Effector memory CD8-positive, alpha-beta T cell (primary cell): ENCODE results near the gene WHRN.

Source experiments
- ATAC-seq: fragments of 150-1000 bp; cut with Tn5 transposase; replicated peaks from 2 replicates; pipeline ENCODE4 v1.10.0; 2021; ENCODE audit warnings: mild to moderate bottlenecking, moderate library complexity
- DNase-seq, 3 experiments: peaks; one replicate each; pipeline ENCODE4 v3.0.0; 2021
- H3K27ac Mint-ChIP-seq, 2 donors: one replicate each; pipeline ENCODE4 v1.8.0; 2022; ENCODE audit warnings: mild to moderate bottlenecking in 2 of 2, mixed read lengths in 2 of 2, moderate library complexity in 2 of 2
- H3K27me3 Mint-ChIP-seq, 2 donors: one replicate each; pipeline ENCODE4 v1.8.0; 2022; ENCODE audit warnings: mixed read lengths in 2 of 2
- H3K36me3 Mint-ChIP-seq: one replicate; pipeline ENCODE4 v1.8.0; 2022; ENCODE audit warnings: mild to moderate bottlenecking, moderate library complexity, mixed read lengths; ENCODE audit not compliant: insufficient read depth
- H3K4me1 Mint-ChIP-seq, 2 donors: one replicate each; pipeline ENCODE4 v1.8.0; 2022; ENCODE audit warnings: low read depth in 2 of 2, mixed read lengths in 2 of 2
- H3K4me3 Mint-ChIP-seq, 2 donors: one replicate each; pipeline ENCODE4 v1.8.0; 2022; ENCODE audit warnings: mild to moderate bottlenecking in 2 of 2, mixed read lengths in 2 of 2, moderate library complexity in 2 of 2
- H3K9me3 Mint-ChIP-seq, 2 donors: one replicate each; pipeline ENCODE4 v1.8.0; 2022; ENCODE audit warnings: mixed read lengths in 2 of 2

Gene WHRN

GRCh38 chr9:114470121-114470520, 35.2 kb downstream of the WHRN start:
- Mint-ChIP-seq H3K4me1 (peaks cover 6 to 10% of the 10 kb centered on the region in 2 donors), H3K9me3 (peaks cover 0 to 1% of the 10 kb centered on the region in 2 donors)

GRCh38 chr9:114469091-114469853, 36.0 kb downstream of the WHRN start:
- no peak for DNase-seq

More at GRCh38 chr9:114470121-114470520, 35.2 kb downstream of the WHRN start:
- no peak for ATAC-seq
- Mint-ChIP-seq H3K27ac (peak overlapping the region in 1 of 2 donors; percentile 63), H3K4me3 (no peak overlapping the region), H3K27me3 (no peaks in the 10 kb centered on the region), H3K36me3 (peaks cover 47% of the 10 kb centered on the region)
- no peak for DNase-seq

GRCh38 chr9:114467910-114468309, 37.4 kb downstream of the WHRN start:
- Mint-ChIP-seq H3K4me3 (no peak overlapping the region), H3K36me3 (peaks cover 39% of the 10 kb centered on the region), H3K27ac (peak overlapping the region in 1 of 2 donors; percentile 68), H3K9me3 (peaks cover 0 to 1% of the 10 kb centered on the region in 2 donors), H3K4me1 (peaks cover 5% of the 10 kb centered on the region in 2 donors), H3K27me3 (no peaks in the 10 kb centered on the region)
- DNase-seq, result no peak
- no peak for ATAC-seq

More at GRCh38 chr9:114469091-114469853, 36.0 kb downstream of the WHRN start:
- H3K9me3 Mint-ChIP-seq, result peaks cover 0 to 1% of the 10 kb centered on the region in 2 donors
- no peak overlapping the region for H3K4me3 Mint-ChIP-seq
- H3K36me3 Mint-ChIP-seq, result peaks cover 39% of the 10 kb centered on the region
- H3K27ac Mint-ChIP-seq, result peak overlapping the region in 1 of 2 donors; percentile 68
- H3K27me3 Mint-ChIP-seq, result no peaks in the 10 kb centered on the region
- no peak for ATAC-seq
- peaks cover 5% of the 10 kb centered on the region in 2 donors for H3K4me1 Mint-ChIP-seq

- no peak overlapping the region for H3K4me3 Mint-ChIP-seq
- ATAC-seq (no peak), DNase-seq (no peak)
- H3K9me3 Mint-ChIP-seq, result peaks cover 0 to 1% of the 10 kb centered on the region in 2 donors
- no peaks in the 10 kb centered on the region for H3K27me3 Mint-ChIP-seq
- peaks cover 3 to 5% of the 10 kb centered on the region in 2 donors for H3K4me1 Mint-ChIP-seq
- H3K36me3 Mint-ChIP-seq, result peaks cover 33% of the 10 kb centered on the region
- H3K27ac Mint-ChIP-seq, result peak overlapping the region in 1 of 2 donors; percentile 68
These were observed 38.0 kb downstream of the WHRN start for GRCh38 chr9:114467226-114467750.

GRCh38 chr9:114465906-114466900, 39.1 kb downstream of the WHRN start:
- H3K4me1 Mint-ChIP-seq, result peaks cover 3 to 5% of the 10 kb centered on the region in 2 donors
- peak overlapping the region in 1 of 2 donors; percentile 68 for H3K27ac Mint-ChIP-seq
- DNase-seq (no peak), ATAC-seq (no peak)
- no peaks in the 10 kb centered on the region for H3K27me3 Mint-ChIP-seq
- no peak overlapping the region for H3K4me3 Mint-ChIP-seq
- H3K9me3 Mint-ChIP-seq, result peaks cover 0 to 1% of the 10 kb centered on the region in 2 donors
- peaks cover 28% of the 10 kb centered on the region for H3K36me3 Mint-ChIP-seq

- DNase-seq (no peak), ATAC-seq (no peak)
- Mint-ChIP-seq H3K36me3 (peaks cover 29% of the 10 kb centered on the region), H3K27me3 (no peaks in the 10 kb centered on the region), H3K4me3 (no peak overlapping the region), H3K4me1 (peaks cover 3 to 5% of the 10 kb centered on the region in 2 donors), H3K9me3 (peaks cover 0 to 1% of the 10 kb centered on the region in 2 donors), H3K27ac (peak overlapping the region in 1 of 2 donors; percentile 68)
These were observed 39.9 kb downstream of the WHRN start for GRCh38 chr9:114465417-114465816.

GRCh38 chr9:114464281-114465051, 40.8 kb downstream of the WHRN start:
- no peak overlapping the region for H3K4me3 Mint-ChIP-seq

GRCh38 chr9:114462791-114463190, 42.5 kb downstream of the WHRN start:
- no peak overlapping the region for H3K4me3 Mint-ChIP-seq
- H3K36me3 Mint-ChIP-seq, result peaks cover 24% of the 10 kb centered on the region
- no peaks in the 10 kb centered on the region for H3K27me3 Mint-ChIP-seq
- no peak overlapping the region for H3K27ac Mint-ChIP-seq
- ATAC-seq (no peak), DNase-seq (no peak)
- no peaks in the 10 kb centered on the region for H3K9me3 Mint-ChIP-seq
- H3K4me1 Mint-ChIP-seq, result peaks cover 0 to 5% of the 10 kb centered on the region in 2 donors

More at GRCh38 chr9:114464281-114465051, 40.8 kb downstream of the WHRN start:
- no peak for DNase-seq
- ATAC-seq, result no peak
- Mint-ChIP-seq H3K4me1 (peaks cover 3 to 5% of the 10 kb centered on the region in 2 donors), H3K27me3 (no peaks in the 10 kb centered on the region), H3K36me3 (peaks cover 21% of the 10 kb centered on the region), H3K9me3 (no peaks in the 10 kb centered on the region), H3K27ac (no peak overlapping the region)

GRCh38 chr9:114461468-114461867, 43.8 kb downstream of the WHRN start:
- no peaks in the 10 kb centered on the region for H3K27me3 Mint-ChIP-seq
- ATAC-seq, result no peak

GRCh38 chr9:114460513-114461199, 44.6 kb downstream of the WHRN start:
- H3K36me3 Mint-ChIP-seq, result peaks cover 26% of the 10 kb centered on the region
- no peaks in the 10 kb centered on the region for H3K27me3 Mint-ChIP-seq
- H3K4me1 Mint-ChIP-seq, result no peaks in the 10 kb centered on the region
- DNase-seq, result no peak
- no peak for ATAC-seq
- H3K9me3 Mint-ChIP-seq, result no peaks in the 10 kb centered on the region
- H3K4me3 Mint-ChIP-seq, result no peak overlapping the region
- peak overlapping the region in 1 of 2 donors; percentile 16 for H3K27ac Mint-ChIP-seq

More at GRCh38 chr9:114461468-114461867, 43.8 kb downstream of the WHRN start:
- Mint-ChIP-seq H3K36me3 (peaks cover 29% of the 10 kb centered on the region), H3K27ac (no peak overlapping the region), H3K9me3 (no peaks in the 10 kb centered on the region), H3K4me1 (no peaks in the 10 kb centered on the region), H3K4me3 (no peak overlapping the region)
- no peak for DNase-seq

GRCh38 chr9:114459464-114459863, 45.8 kb downstream of the WHRN start:
- DNase-seq, result no peak
- Mint-ChIP-seq H3K4me1 (no peaks in the 10 kb centered on the region), H3K4me3 (no peak overlapping the region), H3K27me3 (no peaks in the 10 kb centered on the region), H3K27ac (peak overlapping the region in 1 of 2 donors; percentile 75), H3K36me3 (peaks cover 26% of the 10 kb centered on the region), H3K9me3 (no peaks in the 10 kb centered on the region)
- no peak for ATAC-seq

- H3K27me3 Mint-ChIP-seq, result no peaks in the 10 kb centered on the region
- no peak for ATAC-seq
- H3K9me3 Mint-ChIP-seq, result no peaks in the 10 kb centered on the region
- peaks cover 18% of the 10 kb centered on the region for H3K36me3 Mint-ChIP-seq
- no peak for DNase-seq
- H3K27ac Mint-ChIP-seq, result no peak overlapping the region
- H3K4me1 Mint-ChIP-seq, result peaks cover 8 to 14% of the 10 kb centered on the region in 2 donors
- no peak overlapping the region for H3K4me3 Mint-ChIP-seq
These were observed 48.3 kb downstream of the WHRN start for GRCh38 chr9:114456929-114457328.
